NCI-H226 (cell line): ENCODE measurements around the gene NPIPA7.
"Not testable (repeated sequence)": the region's sequence is repeated elsewhere in the genome, so short reads cannot be mapped to it uniquely, and the experiment has no call there.

Experiments used
- DNase-seq: peaks from one replicate; pipeline ENCODE4 v3.0.0-alpha.2; 2015

The NPIPA7 gene

GRCh38 chr16:16420515-16420914, 41.6 kb downstream of the NPIPA7 start:
- not testable (repeated sequence) for DNase-seq

DNA sequence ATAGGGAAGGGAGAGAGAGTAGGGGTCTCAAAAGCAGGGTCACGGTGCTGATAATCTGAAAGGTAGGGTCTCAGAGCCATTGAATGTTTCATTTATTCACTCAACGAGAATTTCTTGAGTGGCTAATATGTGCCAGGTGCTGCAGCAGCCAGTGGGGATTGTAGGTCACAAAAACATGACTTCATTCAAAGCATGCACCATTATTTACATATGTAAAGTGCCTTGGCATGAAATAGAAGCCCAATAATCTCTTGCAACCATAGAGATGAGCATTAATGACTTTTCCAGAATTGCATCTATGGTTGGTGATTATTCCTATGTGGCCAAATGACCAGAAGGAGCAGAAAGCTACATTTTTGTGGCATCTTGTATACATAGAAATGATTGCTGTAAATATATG, 46.2 kb downstream of the NPIPA7 start:
- DNase-seq: not testable (repeated sequence)

DNA sequence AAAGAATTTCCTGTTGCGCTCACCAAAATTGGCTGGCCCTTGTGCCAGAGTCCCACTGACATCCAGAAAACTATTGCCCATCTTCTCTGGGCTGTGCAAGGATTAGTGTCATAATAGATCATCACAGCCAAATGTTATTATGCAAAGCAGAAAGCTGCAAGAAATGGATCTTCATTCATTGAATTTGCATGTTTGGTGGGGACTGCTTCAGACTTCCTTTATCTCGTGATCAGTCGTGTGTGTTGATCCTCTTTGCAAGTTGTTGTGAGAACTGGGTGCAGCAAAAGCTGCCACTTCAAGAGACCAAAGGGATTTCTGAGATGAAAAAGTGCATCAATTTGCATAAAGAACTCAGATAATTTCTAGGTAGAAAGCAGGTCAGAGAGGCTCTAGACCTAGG, 52.2 kb downstream of the NPIPA7 start:
- not testable (repeated sequence) for DNase-seq

- DNase-seq: not testable (repeated sequence)
These were observed 55.8 kb downstream of the NPIPA7 start for GRCh38 chr16:16434711-16435110.

GRCh38 chr16:16441401-16441800, 62.5 kb downstream of the NPIPA7 start:
- not testable (repeated sequence) for DNase-seq
